ENCODE measurements around the gene CCNJL.

The CCNJL gene

GRCh38 chr5:160221082-160221481 lies 91.3 kb downstream of the CCNJL start:
- no peak for DNase-seq (ENCODE audit: low spot score)

GRCh38 chr5:160219356-160219755 lies 93.0 kb downstream of the CCNJL start:
- DNase-seq (ENCODE audit: low spot score), result no peak

GRCh38 chr5:160213537-160213936 lies 98.8 kb downstream of the CCNJL start:
- DNase-seq (ENCODE audit: low spot score), result no peak

- DNase-seq (ENCODE audit: low spot score), result no peak
Measured at GRCh38 chr5:160211352-160211751, 101.0 kb downstream of the CCNJL start.

GRCh38 chr5:160210606-160211005 lies 101.8 kb downstream of the CCNJL start:
- DNase-seq (ENCODE audit: low spot score), result no peak

GRCh38 chr5:160209917-160210316 lies 102.4 kb downstream of the CCNJL start:
- no peak for DNase-seq (ENCODE audit: low spot score)

- DNase-seq (ENCODE audit: low spot score), result no peak
Measured at GRCh38 chr5:160207061-160207460, 105.3 kb downstream of the CCNJL start.

Measured in kidney capillary endothelial cell (primary cell).